Stimulated activated CD8-positive, alpha-beta memory T cell treated with anti-CD3 and anti-CD28 coated beads, Interleukin-15, amount 100 ng/mL, for 24 hours (primary cell): Measurements from ENCODE around the gene CKAP2L.
A peak's percentile ranks its signal among the peaks of the same experiment; 100 is the strongest.

Source experiments
- DNase-seq: peaks from one replicate; pipeline ENCODE4 v3.0.0-alpha.2; 2020; ENCODE audit warnings: low read depth

CKAP2L gene

GRCh38 chr2:112760149-112760548, 4.3 kb downstream of the CKAP2L start:
- DNase-seq = no peak

- no peak for DNase-seq
Observed at GRCh38 chr2:112758711-112759110, 5.7 kb downstream of the CKAP2L start.

GRCh38 chr2:112757265-112757664, 7.1 kb downstream of the CKAP2L start:
- no peak for DNase-seq

GRCh38 chr2:112756207-112756606, 8.2 kb downstream of the CKAP2L start:
- DNase-seq = no peak

- no peak for DNase-seq
Observed at GRCh38 chr2:112755444-112755843, 9.0 kb downstream of the CKAP2L start.

- DNase-seq = no peak
Observed at GRCh38 chr2:112754564-112754963, 9.8 kb downstream of the CKAP2L start.

- no peak for DNase-seq
Observed at GRCh38 chr2:112752667-112753066, 11.7 kb downstream of the CKAP2L start.

GRCh38 chr2:112751451-112752197, 12.8 kb downstream of the CKAP2L start:
- DNase-seq = no peak

- no peak for DNase-seq
Observed at GRCh38 chr2:112750560-112750843, 13.9 kb downstream of the CKAP2L start.

- DNase-seq = peak; percentile 61
Observed at GRCh38 chr2:112749755-112750559, 14.5 kb downstream of the CKAP2L start.

GRCh38 chr2:112740527-112740926, 23.9 kb downstream of the CKAP2L start:
- no peak for DNase-seq

GRCh38 chr2:112737542-112738232, 26.7 kb downstream of the CKAP2L start:
- DNase-seq = no peak

- DNase-seq = no peak
Observed at GRCh38 chr2:112733871-112734270, 30.5 kb downstream of the CKAP2L start.

- DNase-seq = no peak
Observed at GRCh38 chr2:112733456-112733855, 31.0 kb downstream of the CKAP2L start.

GRCh38 chr2:112731479-112731878, 32.9 kb downstream of the CKAP2L start:
- no peak for DNase-seq

- no peak for DNase-seq
Observed at GRCh38 chr2:112730791-112731190, 33.6 kb downstream of the CKAP2L start.

GRCh38 chr2:112730216-112730615, 34.2 kb downstream of the CKAP2L start:
- DNase-seq = no peak

GRCh38 chr2:112728378-112729175, 35.8 kb downstream of the CKAP2L start:
- no peak for DNase-seq

GRCh38 chr2:112728029-112728362, 36.4 kb downstream of the CKAP2L start:
- no peak for DNase-seq

GRCh38 chr2:112727276-112728028, 37.0 kb downstream of the CKAP2L start:
- no peak for DNase-seq

GRCh38 chr2:112726487-112727190, 37.8 kb downstream of the CKAP2L start:
- peak; percentile 72 for DNase-seq
